HG03139 (cell line): ENCODE data around the gene RAB3C.

Source experiments
- ATAC-seq: cut with Tn5 transposase; IDR thresholded peaks from one replicate; pipeline ENCODE4 v1.9.1; 2021; ENCODE audit not compliant: unreplicated experiment

The RAB3C gene

DNA sequence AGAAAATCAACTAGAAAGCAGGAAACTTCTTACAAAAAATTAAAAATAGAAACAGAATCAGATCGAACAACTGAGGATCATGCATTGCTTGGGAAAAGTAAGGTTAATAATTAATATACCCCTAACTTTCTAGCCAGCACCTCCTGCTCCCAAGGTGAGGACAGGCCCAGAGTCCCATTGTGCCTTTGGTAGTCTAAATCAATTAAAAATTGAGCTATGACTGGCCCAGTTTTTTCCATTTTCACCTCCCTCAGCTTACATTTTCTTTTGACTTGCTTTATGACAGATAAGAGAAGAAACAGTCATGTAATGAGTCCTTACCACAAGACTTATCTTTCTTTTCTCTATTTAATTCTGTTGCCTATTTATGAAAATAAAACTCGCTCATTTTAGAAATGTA is 182.2 kb downstream of the RAB3C start:
- ATAC-seq = no peak

DNA sequence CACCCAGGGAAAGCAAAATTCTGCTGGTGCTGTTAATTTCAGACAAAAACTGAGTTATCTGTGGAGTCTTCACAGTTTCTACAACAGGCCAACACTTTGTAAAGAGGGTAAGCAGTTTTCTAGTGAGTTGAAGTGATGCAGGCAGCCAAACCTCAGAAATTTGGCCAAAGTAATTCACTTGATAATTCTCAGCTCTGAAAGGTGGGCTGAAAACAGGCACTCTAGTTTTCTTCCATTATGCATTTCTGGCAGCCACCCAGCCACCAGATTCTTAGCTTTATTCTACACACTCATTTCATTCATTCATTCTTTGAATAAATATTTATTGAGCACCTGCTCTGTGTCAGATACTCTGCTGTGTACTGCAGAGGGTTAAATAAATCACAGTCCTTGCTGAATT is 184.2 kb downstream of the RAB3C start:
- ATAC-seq = no peak

DNA sequence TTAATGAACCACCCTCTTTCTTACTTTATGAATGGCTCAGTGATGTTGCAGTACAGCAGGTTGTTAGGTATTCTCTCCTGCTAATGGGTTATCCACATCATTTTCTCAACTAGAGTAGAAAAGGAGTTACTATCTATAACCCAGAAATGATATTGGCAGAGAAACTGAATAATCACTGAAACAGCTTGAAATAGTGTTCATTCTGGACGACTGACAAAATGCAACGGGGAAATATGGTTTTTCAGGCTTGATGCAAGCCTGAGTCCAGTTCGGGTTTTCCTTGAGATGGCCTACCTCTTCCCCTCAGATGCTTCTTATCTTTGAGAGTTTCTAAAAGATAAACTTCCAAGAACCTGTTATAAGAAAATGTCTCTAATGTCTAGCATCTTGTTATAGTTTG is 187.3 kb downstream of the RAB3C start:
- no peak for ATAC-seq

DNA sequence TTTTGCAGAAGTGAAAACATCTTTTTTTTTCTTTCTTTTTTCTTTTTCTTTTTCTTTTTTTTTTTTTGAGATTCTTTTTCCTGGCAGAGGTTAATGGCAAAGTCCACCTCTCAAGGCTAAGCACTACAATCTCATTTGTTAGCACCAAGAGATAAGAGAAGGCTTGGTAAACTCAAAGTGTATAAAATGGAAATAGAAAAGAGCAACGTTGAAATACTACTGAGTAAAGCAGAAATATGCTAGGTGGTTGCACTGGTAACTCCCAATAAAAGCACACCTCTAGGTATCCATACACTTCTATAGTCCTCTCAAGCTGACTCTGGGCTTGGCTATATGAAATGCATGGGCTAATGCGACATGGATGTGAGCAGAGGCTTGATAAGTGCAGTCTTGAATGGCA is 188.9 kb downstream of the RAB3C start:
- ATAC-seq = no peak

DNA sequence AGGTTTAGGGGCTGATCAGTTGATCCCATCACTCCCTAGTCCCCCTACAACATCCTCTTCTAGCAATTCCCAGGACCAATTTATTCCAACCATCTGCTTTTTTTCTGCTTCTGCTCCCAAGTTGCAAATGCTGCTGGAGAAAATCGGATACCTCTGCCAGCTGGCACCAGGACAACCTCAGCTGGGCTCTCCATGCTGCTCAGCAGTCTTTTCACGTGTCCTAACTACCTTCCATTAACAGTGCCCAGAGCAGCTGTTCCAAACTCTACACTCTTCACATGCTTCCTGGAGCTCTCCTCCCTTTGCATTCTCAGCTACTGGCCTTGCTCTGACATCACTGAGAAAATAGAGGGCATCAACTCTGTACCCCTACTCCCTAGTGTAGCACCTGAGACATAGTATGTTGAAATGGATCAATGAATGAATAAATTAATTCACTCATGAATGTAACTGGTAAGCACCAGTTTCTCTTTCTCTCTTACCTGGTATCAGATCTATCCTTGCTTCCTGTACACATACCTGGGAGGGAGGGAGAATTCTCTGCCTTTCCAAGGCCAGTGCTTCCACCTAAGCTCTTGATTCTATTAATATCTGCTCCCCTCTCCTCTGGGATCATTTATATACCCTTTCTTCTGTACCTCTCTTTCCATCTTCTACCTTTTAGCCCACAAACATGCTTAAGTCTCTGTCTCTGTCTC is 191.0 kb downstream of the RAB3C start:
- ATAC-seq = no peak

DNA sequence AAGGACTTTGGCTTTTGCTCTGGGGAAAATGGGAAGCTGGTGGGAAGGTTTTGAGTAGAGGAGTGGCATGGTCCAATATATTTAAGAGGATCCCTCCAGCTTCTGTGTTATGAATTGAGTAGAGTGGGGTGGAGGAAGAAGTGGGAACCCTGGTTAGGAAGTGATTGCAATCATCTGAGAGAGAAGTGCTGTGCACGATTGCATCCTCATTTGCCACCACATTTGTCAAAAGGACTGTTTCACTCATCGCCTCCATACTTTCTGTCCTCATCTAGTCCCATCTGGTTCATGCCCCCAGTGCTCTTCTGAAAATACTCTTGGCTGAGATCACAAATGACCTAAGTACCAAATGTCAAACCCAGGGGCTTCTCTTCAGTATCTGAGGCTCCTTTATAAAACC is 192.1 kb downstream of the RAB3C start:
- no peak for ATAC-seq

DNA sequence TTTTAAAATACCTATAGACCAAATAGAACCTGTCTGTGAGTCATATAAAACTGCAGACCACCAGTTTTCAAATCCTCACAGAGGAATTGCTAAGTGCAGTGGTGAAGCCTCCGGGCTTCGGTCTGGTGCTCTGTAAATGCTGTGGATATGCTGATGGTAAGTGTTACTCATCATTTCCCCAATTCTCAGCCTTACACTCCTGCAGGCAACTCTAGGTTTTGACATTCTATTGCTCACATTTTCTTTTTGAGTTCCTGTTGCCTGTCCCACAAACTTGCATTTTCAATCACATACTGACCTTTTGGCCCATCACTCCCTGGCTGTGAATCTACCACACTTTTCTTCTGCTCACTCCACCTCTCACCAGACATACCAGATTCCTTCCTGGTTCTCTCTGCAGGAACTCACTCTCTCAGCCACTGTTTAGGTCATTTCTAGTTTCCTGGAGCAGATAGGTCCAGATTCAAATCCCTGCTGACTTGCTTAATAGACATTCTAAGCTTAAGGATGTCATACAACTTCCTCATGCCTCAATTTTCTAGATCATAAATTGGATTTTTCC is 192.9 kb downstream of the RAB3C start:
- peak; percentile 77 for ATAC-seq

DNA sequence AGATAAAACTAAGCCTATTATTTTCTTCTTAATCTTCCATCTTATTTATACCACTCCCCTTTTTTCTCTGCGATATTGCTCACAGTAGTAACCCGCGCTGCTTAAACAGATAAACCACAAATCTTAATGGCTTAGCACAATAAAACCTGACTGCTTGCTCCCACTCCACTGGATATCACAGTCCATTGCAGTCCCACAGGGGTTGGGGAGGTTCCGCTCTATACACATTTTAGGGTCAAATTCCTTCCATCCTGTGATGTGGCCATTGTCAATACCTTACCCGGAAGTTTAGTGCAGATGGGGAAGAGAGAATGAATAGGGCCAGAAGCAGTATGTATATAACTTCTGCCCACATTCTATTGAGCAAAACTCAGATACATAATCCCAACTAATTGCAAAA is 193.7 kb downstream of the RAB3C start:
- no peak for ATAC-seq

DNA sequence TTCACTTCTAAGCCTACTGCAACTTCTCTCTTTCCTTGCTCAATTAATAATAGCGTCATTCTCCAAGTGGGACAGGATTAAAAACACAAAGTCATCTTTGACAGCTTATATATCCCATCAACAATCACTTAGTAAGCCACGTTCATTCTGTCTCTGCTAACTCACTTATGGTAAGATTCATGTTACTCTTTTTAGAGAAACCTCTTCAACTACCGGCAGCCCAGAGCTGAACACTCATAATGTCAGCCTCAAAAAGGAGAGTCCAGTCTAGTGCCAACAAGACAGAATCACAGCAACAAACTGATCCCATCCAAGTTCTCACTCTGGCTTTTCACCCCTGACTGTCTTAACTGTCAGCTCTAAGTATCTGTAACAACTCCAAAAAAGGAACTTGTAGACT is 196.0 kb downstream of the RAB3C start:
- ATAC-seq = no peak

DNA sequence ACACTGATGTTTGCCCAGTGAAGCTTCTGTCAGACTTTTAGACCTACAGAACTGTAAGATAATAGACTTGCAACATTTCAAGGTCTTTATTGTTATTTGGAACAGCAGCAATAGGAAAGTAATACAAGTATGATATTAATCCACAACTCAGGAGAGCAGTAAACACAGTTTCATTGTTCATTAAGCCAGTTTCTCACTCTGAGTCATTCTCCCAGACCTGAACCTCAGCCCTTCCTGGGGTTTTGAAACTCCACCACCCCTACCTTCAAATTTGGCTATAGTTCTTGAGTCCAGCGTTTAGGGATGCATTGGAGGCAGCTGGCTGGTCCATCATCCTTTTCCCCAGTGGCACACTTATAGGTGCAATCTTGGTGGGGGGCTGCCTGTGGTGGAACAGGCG is 203.2 kb downstream of the RAB3C start:
- ATAC-seq = peak; percentile 73

DNA sequence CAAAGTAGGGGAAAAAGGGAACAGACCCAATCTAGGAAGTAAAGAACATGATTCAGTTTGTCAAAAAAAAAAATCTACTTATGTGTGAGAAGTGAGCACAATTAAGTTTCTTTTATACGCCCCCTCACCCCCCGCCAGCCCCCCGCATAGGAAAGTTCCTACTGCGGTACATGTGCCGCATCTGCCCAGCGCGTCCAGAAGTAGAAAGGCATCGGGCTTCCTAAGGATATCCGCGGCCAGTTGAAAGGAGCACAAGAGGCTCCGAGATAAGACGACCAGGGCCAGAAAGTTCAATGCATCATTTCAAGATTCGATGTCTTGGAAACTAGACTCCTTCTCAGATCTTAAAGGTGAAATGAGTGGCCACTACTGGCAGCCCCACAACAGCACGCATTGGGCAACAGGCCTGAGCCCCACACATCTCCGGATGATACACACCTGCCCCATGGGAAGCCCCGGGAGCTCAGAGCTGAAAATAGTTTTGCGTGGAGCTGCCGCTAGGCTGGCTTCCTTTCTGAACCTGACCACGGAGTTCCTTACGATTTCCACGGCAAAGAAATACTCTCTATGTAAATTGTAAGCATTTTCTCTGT is 203.9 kb downstream of the RAB3C start:
- peak; percentile 60 for ATAC-seq

DNA sequence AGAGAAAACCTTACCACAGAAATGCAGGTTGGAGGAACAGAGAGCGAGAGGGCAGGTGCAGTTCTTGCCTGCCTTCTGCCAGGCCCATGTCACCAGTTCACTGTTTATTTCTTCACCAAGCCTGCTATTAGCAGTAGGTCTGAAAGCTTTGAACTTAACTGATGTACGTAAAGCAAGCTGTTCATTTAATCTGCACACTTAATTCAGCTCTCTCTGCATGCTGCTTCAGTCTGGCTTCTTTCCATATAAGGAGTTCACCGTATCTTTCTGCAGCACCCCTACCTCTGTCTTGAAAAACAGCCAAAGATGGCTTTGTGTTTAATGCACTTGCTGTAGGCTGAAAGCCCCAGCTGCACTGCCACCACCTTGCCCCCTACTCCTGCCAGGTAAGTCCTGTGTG is 205.1 kb downstream of the RAB3C start:
- no peak for ATAC-seq

DNA sequence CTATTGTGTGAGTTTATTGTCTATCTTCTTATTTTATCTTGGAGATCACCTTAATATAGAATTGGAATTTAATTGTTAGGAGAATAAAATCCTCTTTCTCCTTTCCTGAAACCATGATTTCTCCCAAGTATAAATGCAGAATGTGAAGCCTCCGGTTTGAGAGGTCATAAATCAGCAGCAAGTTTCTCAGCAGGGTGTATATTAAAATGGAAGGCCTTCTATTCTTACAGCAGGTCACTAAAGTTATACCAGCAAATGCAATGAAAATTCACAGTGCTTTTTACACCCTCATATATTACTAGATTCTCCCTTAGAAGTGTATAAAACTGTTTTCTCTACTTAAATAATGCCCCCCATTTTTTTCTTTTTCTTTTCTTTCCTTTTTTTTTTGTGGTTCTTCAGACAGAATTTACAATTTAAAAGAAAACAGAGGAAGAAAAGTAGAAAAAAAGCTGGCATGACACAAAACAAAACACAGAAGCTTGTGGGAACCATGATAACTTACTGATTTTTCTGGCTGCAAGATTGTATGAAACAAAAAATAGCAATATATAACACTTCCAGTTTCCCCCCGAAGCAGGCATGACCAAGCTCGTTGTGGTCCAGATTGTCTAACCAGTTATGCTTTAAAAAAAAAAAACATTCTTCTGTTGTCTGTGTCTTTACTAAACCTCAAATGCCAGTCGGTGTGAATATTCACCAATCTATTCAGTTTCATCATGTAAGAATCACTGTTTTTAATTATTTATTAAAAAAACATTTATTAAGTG is 211.2 kb downstream of the RAB3C start:
- ATAC-seq = no peak

DNA sequence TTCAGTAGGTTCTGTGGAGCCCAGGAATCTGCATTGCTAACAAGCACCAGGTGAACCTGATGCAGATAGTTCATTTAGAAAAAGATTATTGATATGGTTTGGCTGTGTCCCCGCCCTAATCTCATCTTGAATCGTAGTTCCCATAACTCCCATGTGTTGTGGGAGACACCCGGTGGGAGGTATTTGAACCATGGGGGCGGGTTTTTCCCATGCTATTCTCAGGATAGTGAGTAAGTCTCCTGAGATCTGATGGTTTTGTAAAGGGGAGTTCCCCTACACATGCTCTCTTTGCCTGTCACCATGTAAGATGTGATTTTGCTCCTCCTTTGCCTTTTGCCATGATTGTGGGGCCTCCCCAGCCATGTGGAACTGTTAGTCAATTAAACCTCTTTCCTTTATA is 212.0 kb downstream of the RAB3C start:
- ATAC-seq = no peak

DNA sequence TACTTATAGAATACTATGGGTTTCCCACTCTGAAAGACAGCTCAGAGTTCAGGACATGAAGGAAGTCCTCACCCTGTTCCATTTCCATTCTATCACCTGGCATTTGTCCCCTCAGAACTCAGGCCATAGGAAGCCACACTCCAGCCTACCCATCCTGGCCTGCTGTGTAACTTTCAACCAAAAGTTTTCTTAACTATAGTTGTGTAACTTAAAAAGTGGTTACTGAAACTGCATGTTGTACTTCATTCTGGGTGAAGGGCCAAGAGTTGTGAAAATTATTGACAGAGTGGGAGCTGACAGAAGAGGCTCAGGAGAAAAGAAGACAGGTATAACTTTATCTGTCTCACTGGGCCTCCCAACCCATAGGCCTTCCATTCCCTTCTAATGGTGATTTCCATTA is 212.5 kb downstream of the RAB3C start:
- ATAC-seq = no peak

DNA sequence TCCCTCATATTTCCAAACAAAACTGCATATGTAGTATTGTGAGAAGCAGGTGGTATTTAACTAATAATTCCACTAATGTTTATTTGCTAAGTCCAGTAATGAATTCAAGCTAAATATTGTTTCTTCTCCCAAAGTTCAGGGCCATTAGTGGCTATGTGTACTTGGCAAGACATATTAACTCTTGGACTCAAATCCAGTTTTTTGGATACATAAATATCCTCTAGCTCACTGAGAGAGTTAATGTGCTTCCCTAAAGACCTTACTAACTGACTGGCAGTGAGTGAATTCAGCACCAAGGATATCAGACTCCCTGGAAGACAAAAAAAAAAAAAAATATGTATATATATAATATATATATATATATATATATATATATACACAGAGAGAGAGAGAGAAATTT is 214.1 kb downstream of the RAB3C start:
- ATAC-seq = no peak

DNA sequence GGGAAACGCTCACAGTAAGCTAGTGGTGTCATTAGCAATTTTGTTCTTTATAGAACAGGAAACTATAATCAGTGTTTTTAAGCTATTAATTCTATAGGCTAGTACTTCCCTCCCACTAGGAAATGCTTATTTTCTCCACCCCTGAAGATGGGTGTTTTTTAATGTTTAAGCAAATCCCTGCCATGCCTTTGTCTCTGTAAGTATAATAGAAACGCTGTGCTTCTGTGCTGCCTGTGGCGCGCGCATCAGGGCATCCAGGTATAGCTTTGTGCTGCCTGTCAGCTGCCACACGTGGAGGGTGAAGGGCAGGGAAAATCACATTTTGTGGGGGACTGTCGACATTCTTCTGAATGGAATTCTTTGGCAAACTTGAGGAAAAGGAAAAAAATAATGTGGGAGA is 217.5 kb downstream of the RAB3C start:
- no peak for ATAC-seq

DNA sequence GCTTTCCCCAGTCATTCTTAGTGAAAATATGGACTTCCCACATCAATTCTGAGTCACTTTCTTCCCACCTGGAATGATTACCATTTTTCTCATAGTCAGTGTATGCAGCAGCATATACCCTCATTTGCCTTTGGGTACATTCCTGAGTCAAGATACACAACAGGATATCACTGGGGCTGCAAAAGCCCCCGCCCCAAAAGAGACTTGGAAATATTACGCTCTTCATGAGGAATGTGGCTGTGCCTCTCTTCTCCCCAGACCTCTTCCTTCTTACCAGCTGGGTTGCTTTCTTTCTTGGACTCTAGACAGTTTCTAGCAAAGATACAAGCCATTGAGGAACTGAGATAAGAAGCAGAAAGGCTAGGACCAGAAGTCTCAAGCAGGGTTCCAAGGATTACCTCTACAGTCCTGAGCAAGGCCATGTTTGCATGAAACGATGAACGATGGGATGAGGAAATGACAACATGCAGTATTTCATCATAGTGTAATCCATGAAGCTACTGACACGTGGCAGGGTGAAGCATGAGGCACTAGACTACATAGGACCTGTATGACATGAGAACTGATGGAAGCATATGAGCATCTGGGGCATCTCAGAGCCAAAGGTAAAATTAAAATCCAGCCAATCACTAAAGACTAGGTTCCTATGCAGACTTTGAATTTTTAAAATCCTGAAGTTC is 218.1 kb downstream of the RAB3C start:
- no peak for ATAC-seq

DNA sequence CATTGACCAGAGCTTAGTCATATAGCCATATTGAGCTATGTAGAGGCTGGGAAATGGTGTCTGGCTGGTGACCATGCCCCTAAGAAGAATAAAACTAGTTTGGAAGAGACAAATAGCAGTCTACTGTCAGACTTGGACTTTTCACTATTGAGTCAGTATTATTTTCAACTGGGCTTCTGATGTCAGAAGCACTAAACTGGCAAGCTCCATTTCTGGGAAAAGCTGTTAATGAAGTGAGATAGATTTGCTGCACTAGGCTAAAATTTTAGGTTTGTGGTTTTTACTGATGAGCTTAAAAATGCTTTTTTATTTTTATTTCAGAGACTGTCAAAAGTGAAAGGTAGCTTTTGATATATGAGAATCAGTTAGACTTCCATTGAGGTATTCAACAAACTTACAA is 220.2 kb downstream of the RAB3C start:
- no peak for ATAC-seq

DNA sequence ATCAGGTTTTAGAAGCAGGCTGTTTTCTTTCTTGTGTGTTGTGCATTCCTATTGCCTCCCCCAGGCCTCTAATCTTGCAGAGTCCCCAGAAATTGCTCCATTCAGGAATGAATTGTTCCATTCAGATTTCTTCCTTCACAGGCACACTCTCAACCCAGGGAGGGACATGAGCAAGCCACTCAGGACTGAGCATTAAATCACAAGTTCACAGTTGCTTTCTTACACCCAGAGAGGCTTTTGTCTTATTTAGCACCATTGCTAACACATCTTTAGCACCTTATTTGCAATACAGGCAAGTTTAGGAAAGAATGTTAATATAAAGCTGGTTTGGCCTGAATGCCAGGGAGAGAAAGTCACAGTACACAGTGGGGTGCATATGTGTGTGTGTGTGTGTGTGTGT is 221.4 kb downstream of the RAB3C start:
- no peak for ATAC-seq

DNA sequence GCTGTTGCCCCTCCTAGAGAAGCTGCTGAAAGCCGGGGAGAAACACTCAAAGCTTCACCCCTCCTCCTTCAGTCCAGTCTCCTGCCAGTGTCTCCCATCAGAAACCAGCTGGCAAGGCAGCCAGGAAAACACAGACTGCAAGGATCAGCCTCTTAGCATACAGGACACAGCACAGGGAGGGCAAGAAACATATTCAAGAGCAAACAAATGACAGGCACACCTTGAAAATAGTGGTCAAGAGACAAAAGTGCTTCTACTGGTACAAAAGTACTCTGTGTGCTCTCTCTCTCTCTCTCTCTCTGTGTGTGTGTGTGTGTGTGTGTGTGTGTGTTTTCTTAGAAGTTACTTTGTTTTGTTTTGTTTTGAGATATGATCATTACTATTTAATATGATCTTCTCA is 227.2 kb downstream of the RAB3C start:
- ATAC-seq = no peak

DNA sequence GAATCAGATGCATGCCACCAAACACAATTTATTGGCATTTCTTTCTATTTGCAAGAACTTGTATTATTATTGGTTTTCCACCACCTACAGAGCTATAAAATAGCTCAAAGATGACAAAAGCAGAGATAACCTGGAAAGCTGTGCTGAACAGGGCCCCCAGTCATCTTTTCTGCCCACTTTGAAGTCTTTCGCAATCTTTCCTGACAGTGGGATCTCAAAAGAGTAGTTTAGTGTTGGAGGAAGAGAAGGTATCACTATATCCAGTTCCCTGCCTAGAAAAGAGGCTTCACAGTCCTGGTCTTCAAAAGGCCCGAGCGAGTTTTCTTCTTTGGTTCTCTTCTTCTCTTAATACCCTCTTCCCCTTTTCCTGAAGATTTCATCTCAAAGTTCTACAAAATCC is 231.0 kb downstream of the RAB3C start:
- ATAC-seq = no peak
